ENCODE results near the gene GDF2. TPM values are rescaled to one million over a fixed set of nuclear protein-coding genes. Genes with fewer than 3 reads are reported as not detected.
A peak's percentile ranks its signal among the peaks of the same experiment; 100 is the strongest.

Gene GDF2
- total and polyA plus RNA-seq, 2 experiments from 2014 or later, result not detected

DNA sequence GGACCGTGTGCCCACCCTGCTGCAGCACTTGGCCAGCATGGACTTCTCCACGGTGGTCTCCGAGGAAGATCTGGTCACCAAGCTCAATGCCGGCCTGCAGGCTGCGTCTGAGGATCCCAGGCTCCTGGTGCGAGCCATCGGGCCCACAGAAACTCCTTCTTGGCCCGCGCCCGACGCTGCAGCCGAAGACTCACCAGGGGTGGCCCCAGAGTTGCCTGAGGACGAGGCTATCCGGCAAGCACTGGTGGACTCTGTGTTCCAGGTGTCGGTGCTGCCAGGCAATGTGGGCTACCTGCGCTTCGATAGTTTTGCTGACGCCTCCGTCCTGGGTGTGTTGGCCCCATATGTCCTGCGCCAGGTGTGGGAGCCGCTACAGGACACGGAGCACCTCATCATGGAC lies 27.3 kb downstream of the GDF2 start (continued):
- TF ChIP-seq, protein P1, sequence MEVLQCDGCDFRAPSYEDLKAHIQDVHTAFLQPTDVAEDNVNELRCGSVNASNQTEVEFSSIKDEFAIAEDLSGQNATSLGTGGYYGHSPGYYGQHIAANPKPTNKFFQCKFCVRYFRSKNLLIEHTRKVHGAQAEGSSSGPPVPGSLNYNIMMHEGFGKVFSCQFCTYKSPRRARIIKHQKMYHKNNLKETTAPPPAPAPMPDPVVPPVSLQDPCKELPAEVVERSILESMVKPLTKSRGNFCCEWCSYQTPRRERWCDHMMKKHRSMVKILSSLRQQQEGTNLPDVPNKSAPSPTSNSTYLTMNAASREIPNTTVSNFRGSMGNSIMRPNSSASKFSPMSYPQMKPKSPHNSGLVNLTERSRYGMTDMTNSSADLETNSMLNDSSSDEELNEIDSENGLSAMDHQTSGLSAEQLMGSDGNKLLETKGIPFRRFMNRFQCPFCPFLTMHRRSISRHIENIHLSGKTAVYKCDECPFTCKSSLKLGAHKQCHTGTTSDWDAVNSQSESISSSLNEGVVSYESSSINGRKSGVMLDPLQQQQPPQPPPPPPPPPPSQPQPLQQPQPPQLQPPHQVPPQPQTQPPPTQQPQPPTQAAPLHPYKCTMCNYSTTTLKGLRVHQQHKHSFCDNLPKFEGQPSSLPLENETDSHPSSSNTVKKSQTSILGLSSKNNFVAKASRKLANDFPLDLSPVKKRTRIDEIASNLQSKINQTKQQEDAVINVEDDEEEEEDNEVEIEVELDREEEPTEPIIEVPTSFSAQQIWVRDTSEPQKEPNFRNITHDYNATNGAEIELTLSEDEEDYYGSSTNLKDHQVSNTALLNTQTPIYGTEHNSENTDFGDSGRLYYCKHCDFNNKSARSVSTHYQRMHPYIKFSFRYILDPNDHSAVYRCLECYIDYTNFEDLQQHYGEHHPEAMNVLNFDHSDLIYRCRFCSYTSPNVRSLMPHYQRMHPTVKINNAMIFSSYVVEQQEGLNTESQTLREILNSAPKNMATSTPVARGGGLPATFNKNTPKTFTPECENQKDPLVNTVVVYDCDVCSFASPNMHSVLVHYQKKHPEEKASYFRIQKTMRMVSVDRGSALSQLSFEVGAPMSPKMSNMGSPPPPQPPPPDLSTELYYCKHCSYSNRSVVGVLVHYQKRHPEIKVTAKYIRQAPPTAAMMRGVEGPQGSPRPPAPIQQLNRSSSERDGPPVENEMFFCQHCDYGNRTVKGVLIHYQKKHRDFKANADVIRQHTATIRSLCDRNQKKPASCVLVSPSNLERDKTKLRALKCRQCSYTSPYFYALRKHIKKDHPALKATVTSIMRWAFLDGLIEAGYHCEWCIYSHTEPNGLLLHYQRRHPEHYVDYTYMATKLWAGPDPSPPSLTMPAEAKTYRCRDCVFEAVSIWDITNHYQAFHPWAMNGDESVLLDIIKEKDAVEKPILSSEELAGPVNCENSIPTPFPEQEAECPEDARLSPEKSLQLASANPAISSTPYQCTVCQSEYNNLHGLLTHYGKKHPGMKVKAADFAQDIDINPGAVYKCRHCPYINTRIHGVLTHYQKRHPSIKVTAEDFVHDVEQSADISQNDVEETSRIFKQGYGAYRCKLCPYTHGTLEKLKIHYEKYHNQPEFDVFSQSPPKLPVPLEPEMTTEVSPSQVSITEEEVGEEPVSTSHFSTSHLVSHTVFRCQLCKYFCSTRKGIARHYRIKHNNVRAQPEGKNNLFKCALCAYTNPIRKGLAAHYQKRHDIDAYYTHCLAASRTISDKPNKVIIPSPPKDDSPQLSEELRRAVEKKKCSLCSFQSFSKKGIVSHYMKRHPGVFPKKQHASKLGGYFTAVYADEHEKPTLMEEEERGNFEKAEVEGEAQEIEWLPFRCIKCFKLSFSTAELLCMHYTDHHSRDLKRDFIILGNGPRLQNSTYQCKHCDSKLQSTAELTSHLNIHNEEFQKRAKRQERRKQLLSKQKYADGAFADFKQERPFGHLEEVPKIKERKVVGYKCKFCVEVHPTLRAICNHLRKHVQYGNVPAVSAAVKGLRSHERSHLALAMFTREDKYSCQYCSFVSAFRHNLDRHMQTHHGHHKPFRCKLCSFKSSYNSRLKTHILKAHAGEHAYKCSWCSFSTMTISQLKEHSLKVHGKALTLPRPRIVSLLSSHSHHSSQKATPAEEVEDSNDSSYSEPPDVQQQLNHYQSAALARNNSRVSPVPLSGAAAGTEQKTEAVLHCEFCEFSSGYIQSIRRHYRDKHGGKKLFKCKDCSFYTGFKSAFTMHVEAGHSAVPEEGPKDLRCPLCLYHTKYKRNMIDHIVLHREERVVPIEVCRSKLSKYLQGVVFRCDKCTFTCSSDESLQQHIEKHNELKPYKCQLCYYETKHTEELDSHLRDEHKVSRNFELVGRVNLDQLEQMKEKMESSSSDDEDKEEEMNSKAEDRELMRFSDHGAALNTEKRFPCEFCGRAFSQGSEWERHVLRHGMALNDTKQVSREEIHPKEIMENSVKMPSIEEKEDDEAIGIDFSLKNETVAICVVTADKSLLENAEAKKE (CRISPR knock-in tag; IDR thresholded peaks at IDR 0.05), result no peak
- TF ChIP-seq, protein P2, sequence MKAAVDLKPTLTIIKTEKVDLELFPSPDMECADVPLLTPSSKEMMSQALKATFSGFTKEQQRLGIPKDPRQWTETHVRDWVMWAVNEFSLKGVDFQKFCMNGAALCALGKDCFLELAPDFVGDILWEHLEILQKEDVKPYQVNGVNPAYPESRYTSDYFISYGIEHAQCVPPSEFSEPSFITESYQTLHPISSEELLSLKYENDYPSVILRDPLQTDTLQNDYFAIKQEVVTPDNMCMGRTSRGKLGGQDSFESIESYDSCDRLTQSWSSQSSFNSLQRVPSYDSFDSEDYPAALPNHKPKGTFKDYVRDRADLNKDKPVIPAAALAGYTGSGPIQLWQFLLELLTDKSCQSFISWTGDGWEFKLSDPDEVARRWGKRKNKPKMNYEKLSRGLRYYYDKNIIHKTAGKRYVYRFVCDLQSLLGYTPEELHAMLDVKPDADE (IDR thresholded peaks at IDR 0.05), result no peak
- TF ChIP-seq STAT1 (IDR thresholded peaks at IDR 0.05; ENCODE audit: unreplicated experiment), result no peak

DNA sequence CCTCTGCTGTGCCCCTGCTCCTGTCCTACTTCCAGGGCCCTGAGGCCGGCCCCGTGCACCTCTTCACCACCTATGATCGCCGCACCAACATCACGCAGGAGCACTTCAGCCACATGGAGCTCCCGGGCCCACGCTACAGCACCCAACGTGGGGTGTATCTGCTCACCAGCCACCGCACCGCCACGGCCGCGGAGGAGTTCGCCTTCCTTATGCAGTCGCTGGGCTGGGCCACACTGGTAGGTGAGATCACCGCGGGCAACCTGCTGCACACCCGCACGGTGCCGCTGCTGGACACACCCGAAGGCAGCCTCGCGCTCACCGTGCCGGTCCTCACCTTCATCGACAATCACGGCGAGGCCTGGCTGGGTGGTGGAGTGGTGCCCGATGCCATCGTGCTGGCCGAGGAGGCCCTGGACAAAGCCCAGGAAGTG lies 27.7 kb downstream of the GDF2 start:
- Histone ChIP-seq H3K4me1 (ENCODE audit: insufficient read depth) (no peaks in the 10 kb centered on the region), H2AFZ (0 out of 2 replicates have a peak overlapping the region, but pooled peaks have one; percentile 7), H3K27ac (ENCODE audit: low read depth) (no peak overlapping the region), H3K4me2 (no peak overlapping the region), H3K4me3 (no peak overlapping the region), H3K27me3 (ENCODE audit: insufficient read depth) (no peaks in the 10 kb centered on the region), H3K9me2 (ENCODE audit: insufficient read depth) (no peaks in the 10 kb centered on the region; the same call in 1 of the 2 replicates), H3K79me2 (replicated peaks; ENCODE audit: insufficient read depth) (no peaks in the 10 kb centered on the region), H3K36me3 (ENCODE audit: insufficient read depth) (no peaks in the 10 kb centered on the region), H4K20me1 (replicated peaks; ENCODE audit: insufficient read depth) (no peaks in the 10 kb centered on the region), H3F3A (replicated peaks; ENCODE audit: low read depth) (no peaks in the 10 kb centered on the region)
- no peak overlapping the region for H3K4me3 Mint-ChIP-seq
- peaks cover 4% of the 10 kb centered on the region; the same call in 1 of the 3 replicates for H3K4me1 Mint-ChIP-seq
- no peak for DNase-seq (ENCODE audit: low spot score)
- H3K27me3 Mint-ChIP-seq (ENCODE audit: insufficient read depth, low read depth, poor library complexity), result peaks cover 6% of the 10 kb centered on the region
- no peak for TF ChIP-seq EZH2 (IDR thresholded peaks at IDR 0.05; ENCODE audit: low read depth, unreplicated experiment)
- TF ChIP-seq JUNB (IDR thresholded peaks at IDR 0.05; ENCODE audit: unreplicated experiment), result no peak
- H3K36me3 Mint-ChIP-seq (ENCODE audit: low read depth), result no peaks in the 10 kb centered on the region
- no peaks in the 10 kb centered on the region for H3K9me3 Mint-ChIP-seq
- no peak overlapping the region for H3K27ac Mint-ChIP-seq
- ATAC-seq, result no peak

Measured in GM23338 (cell line).